CD4-positive, alpha-beta T cell treated with Interleukin-15 for 4 hours (primary cell): ENCODE measurements around the gene KRT7.
"Not testable (repeated sequence)": the region's sequence is repeated elsewhere in the genome, so short reads cannot be mapped to it uniquely, and the experiment has no call there.

Source experiments
- DNase-seq: peaks from one replicate; pipeline ENCODE4 v3.0.0-alpha.2; 2020; ENCODE audit warnings: low spot score

KRT7 gene

GRCh38 chr12:52243856-52244614 lies 11.0 kb downstream of the KRT7 start:
- peak; percentile 66 for DNase-seq

GRCh38 chr12:52244615-52244994 lies 11.6 kb downstream of the KRT7 start:
- DNase-seq = no peak

DNA sequence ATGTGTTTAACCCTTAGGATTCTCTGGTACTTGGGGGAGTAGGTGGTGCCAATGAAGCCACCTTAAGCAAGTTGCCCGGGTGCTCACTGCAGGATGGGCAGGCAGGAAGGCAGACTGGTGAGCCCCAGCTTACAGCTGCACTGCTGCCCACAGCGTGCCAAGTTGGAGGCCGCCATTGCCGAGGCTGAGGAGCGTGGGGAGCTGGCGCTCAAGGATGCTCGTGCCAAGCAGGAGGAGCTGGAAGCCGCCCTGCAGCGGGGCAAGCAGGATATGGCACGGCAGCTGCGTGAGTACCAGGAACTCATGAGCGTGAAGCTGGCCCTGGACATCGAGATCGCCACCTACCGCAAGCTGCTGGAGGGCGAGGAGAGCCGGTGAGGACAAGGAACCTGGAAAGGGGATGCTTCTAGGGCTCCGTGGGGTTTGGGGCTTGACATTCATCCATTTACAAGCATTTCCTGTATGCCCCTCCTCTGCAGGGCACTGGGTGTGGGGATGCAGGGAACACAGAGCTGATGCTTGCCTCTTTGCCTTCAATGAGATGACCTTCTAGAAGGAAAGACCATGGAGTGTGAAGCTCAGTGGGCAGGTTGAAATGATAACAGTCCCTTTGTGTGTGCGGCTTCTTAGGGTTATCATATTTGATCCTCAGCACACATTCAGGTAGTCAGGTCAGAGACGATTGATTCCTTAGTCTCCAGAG lies 12.4 kb downstream of the KRT7 start:
- no peak for DNase-seq

- DNase-seq = no peak
These were observed 13.0 kb downstream of the KRT7 start for GRCh38 chr12:52245962-52246569.

GRCh38 chr12:52246720-52247621 lies 13.9 kb downstream of the KRT7 start:
- DNase-seq = no peak

DNA sequence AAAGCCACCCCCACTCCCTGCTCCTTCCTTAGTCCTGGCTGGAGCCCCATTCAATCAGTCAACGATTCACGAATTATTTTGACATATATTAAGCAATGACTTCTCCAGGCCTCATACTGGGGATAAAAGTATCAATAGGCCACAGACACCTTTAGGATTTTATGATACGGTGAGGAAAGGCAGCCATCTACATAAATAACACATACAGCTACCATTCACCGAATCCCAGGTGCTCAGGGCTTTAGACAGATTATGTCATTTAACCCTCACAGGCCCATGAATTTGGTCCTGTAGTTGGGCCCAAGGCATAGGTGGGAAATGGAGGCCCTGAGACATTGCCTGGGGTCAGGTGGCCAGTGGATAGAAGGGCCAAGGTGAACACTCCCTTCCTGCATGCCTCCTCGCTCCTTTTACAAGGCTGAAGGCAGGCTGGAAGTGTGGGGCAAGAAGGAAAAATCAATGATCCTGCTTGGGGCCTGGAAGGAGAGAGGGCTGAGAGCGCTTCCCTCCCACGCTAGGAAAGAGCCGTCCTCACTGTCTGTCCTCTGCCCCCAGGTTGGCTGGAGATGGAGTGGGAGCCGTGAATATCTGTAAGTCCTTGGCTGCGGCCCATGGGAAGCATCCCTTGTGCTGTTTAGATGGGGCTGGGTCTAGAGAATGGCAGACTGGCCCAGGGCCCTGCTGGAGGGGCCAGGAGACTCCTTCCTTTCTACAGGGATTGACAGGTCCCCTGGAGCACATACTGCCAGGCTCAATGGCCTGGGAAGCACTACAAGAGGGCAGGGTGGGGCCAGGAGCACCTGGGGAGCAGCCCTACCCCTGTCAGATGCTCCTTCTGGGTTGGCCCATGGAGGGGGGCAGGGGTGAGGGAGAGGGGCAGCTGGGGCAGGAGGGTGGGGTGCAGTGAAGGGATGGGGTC lies 14.8 kb downstream of the KRT7 start:
- DNase-seq = no peak

DNA sequence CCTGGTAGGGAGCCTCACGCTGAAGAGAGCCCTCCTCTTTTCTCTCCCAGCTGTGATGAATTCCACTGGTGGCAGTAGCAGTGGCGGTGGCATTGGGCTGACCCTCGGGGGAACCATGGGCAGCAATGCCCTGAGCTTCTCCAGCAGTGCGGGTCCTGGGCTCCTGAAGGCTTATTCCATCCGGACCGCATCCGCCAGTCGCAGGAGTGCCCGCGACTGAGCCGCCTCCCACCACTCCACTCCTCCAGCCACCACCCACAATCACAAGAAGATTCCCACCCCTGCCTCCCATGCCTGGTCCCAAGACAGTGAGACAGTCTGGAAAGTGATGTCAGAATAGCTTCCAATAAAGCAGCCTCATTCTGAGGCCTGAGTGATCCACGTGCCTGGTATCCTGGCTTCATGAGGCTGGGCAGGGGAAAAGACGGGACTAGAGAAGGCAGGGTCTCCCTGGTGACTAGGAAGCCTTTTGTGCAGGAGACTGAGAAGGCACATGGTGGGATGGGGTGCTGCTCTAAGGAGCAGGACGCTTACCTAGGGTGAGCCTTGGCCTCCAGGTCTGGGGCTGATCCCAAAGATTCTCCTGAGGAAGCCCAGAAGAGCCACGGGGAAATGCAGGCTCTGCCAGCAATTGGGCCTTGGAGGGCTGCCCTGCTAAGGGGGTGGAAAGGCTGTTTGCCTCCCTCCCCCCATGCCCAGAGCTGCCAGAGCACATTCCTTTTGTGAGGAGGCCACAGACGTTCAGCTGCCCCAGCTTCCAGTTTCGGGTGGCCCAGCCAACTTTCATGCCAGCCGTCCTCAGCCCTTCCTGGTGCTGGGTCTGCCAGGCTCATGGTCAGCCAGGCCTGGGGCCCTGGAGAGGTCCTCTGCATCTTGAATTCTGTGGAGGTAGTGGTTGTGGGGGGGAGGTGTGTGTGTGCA lies 15.8 kb downstream of the KRT7 start:
- no peak for DNase-seq

DNA sequence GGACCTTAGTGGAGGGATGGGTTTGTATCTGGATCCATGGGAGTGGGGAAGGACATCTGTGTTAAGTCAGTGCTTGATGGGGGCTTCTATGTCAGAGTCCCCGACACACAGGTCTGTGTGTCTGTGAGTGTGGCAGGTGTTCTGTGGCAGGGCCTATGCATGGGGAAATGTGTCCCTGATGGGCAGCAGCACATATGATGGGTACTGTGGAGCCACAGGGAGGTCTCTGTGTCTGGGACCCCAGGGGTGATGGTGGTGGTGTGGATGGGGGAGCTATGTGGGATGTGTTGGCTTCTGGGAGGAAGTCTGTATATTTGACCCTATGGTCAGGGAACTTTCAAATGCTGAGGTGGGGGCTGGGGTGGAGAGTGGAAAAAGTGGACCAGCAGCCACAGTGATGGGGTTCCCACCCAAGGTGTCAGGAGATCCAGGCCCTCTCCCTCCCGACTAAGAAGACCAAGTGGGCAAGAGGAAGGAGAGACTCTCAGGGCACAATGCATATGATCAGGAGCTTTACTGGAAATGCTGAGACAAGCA lies 16.5 kb downstream of the KRT7 start:
- no peak for DNase-seq

- no peak for DNase-seq
These were observed 17.3 kb downstream of the KRT7 start for GRCh38 chr12:52250048-52250990.

DNA sequence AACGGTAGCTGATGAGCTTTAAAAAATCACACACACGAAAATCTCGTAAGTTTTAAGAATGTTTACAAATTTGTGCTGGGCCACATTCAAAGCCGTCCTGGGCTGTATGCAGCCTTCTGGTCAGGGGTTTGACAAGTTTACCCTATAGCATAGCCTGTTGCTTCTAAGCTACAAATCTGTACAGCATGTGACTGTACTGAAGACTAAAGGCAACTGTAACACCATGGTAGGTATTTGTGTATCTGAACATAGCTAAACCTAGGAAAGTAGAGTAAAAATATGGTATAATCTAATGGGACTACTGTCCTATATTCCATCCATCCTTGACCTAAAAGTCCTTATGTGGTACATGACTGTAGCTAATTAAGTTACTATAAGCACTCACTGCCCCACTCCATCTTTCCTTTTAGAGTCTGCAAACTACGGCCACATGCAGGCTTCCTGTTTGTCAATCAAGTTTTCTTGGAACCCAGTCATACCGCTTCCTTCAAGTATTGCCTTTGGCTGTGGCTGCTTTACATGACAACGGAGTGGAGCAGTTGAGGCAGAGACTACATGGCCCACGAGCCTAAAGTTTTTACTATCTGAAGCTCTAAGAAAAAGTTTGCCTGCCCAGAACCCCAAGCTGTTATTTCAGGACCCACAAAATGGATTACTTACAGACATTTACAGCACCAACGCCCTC lies 18.5 kb downstream of the KRT7 start:
- DNase-seq = peak; percentile 12

GRCh38 chr12:52252175-52252615 lies 19.2 kb downstream of the KRT7 start:
- DNase-seq = not testable (repeated sequence)

GRCh38 chr12:52252728-52253343 lies 19.8 kb downstream of the KRT7 start:
- no peak for DNase-seq

DNA sequence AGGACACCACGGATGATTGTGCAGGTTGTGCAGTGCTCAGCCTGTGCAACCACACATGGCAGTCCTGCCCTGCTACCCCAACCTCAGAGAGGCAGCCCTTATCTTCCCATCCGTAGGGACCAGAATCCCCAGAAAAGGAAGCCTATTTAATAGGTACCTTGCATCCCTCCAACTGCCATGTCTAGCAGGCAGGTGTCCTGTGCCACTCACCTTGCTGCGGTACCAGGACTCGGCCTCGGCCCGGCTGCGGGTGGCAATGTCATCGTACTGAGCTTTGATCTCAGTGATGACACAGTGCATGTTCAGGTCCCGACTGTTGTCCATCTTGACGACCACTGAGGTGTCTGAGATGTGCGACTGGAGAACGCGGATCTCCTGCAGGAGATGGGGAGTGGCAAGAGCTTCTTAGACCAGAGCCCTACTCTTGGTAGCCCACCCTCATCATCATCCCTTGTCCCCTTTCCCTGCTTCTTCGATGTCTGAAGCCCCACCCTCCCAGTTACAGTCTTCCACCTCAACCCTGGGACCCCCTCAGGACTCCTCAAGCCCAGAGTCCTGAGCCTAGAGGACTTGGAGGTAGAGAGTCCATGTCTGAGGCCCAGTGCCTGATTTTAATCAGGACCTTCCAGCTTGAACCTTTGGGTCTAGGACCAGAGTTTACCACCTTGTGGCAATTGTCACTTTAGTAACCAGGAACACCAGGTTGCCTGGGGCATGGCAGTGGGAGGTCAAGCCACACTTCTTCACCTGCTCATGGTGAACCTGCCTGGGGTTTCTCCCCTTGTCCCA lies 20.5 kb downstream of the KRT7 start:
- DNase-seq = no peak

DNA sequence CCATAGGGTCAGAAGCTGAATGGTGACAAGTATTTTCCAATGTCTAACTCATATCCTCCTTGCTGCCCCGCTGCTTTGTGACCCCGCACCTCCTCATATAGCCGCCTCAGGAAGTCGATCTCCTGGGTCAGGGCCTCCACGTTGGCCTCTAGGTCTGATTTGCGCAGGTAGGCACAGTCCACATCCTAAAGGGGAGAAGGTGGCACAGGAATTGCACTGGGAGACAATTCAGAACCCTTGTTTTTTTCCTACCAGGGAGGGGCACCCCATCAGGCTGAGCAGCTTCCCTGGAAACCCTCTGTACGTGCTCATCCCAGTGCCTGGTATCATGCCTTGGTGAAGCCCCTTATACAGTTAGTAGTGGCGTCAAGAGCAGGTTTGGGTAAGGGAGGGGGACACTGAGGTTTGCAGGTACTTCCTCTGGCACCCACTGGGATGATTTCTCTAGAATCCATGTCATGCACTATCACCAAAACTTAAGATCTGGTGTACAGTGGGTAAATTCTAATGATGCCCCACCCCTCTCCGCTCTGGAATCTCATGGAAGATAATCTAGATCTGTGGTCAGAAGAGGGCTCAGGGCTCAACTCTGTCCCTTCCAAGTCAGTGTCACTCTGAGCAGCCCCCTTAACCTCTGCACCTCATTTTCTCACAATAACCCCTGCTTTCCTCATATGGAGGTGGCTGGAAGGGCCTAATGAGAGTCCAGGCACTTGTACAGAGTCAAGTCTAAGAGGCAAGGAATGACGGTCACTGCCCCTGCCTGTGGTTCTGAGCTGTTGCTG lies 21.3 kb downstream of the KRT7 start:
- no peak for DNase-seq

- DNase-seq = no peak
These were observed 22.1 kb downstream of the KRT7 start for GRCh38 chr12:52254965-52255751.
